Medulla oblongata (tissue), 1 donor: Measurements from ENCODE around the gene SLC26A4.
"Not testable (repeated sequence)": the region's sequence is repeated elsewhere in the genome, so short reads cannot be mapped to it uniquely, and the experiment has no call there.

Experiments used
- DNase-seq: peaks from one replicate; pipeline ENCODE4 v3.0.0-alpha.2; 2015; ENCODE audit errors: extremely low spot score

Gene SLC26A4

DNA sequence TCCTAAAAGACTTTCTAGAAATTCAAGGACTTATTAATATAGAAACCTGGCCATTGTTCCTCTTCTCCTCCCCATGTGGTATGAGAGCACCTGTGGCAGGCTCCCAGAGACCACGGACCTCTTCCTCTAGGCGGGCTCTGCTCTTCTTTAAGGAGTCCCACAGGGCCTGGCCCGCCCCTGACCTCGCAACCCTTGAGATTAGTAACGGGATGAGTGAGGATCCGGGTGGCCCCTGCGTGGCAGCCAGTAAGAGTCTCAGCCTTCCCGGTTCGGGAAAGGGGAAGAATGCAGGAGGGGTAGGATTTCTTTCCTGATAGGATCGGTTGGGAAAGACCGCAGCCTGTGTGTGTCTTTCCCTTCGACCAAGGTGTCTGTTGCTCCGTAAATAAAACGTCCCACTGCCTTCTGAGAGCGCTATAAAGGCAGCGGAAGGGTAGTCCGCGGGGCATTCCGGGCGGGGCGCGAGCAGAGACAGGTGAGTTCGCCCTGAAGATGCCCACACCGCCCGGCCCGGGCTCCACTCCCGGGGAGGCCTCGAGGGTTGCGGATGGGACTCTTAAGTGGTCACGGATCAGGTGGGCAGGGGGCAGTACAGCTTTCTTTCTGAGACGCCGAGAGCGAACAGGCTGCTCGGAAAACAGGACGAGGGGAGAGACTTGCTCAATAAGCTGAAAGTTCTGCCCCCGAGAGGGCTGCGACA lies at the start of gene SLC26A4:
Gene SLC26A4, plus strand, starts transcription at position 448 of the 700 bp plus-strand sequence. CDS start 814 bp downstream, outside the sequence.
- no peak for DNase-seq

DNA sequence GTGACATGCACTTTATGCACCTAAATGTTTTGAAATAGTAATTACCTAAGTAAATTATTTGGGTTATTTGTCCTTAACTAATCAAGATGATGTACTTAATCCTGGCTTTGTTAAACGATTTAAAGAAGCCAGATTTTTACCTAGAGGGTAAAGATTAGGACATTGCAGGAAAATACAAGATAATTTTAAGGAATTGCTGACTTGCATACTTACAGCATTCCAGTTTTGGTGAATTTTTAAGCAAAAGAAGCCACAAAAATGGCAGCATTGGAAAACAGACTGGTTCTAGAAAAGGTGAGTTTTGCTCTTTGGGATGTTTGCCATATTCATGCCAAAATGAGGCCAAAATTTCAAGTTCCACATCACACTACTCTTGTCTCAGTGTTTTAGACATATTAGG lies 47.2 kb upstream of the SLC26A4 start:
- no peak for DNase-seq

DNA sequence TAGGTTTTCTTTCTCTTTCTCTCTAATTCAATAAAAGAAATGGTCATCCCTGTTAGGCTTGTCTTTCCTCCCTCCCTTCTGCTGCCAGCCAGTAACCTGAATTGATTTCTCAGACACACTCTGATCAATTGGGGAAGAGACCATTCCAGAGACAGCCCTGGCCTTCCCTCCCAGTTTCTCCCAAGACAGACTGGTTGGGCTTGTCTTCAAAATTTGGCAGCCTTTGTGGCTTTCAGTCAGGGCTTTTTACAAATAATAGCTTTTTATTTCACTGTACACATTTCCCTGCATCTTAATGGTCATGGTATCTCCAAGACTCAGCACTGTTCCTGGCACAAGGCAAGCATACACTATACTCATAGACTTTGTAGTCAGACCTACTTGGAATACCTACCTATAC lies 46.7 kb upstream of the SLC26A4 start:
- DNase-seq, result no peak

DNA sequence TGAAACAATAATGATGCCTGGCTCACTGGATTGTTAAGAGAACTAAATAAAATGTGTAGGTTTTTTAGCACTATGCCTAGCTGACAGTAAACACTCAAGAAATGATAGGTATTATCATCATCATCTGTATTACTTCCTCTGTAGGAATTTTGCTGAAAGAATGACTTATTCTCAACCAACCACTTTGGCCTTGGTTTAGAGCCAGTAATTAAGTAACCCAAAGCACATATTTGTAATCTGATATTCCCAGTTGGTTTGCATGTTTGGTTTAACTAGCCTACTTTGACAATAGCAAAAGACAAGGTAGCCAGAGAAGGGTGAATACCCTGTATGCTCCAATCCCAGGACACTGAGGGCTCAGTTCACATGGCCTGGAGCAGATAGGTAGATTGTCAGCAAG lies 46.2 kb upstream of the SLC26A4 start:
- no peak for DNase-seq

DNA sequence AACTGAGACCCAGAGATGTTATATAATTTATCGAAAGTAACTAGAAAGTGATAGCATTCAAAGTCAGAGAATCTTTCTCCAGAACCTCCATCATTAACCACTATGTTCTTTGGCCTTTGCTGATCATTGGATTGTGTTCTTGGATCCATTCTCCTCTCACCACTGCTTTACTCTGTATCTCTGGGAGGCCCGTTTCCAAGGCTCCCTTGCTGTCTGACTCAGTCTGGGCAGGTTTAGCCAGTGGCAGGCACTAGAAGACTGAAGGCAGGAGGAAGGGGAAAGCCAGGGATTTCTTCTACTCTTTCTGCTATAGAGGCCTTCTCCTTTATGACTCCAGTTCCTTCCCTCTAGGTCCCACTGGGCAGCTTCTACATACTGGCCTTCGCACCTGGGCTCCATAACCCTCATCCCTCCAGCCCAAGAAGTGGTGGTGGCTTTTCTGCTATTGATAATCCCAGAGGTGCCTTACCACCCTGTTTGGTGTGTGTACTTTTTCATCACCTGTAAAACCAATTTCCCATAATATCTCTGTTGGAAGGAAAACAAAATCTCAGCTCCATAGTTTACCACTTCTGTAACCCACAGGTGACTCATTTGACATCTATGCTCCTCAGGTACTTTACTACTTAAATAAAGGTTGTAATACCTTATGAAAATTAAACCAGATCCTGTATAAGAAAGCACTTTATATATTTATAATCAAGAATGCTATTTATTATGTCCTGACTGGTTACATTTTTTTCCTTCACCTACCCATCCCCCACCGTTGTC lies 44.5 kb upstream of the SLC26A4 start:
- DNase-seq, result no peak

DNA sequence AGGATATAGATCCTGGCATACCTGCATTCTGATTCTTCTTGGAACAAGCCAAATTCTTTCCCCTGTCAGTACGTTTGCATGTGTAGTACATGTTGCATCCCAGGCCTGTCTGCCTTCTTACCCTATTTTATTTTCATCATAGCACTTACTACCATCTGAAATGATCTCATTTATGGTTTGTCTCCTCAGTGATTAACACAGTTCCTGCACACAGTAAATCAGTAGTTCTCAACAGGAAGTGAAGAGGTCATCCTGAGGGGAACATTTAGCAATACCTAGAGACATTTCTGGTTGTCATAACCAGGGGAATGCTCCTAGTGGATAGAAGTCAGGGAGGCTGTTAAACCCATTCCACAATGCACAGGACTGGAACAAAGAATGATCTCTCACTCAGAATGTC lies 38.2 kb upstream of the SLC26A4 start:
- DNase-seq, result no peak

DNA sequence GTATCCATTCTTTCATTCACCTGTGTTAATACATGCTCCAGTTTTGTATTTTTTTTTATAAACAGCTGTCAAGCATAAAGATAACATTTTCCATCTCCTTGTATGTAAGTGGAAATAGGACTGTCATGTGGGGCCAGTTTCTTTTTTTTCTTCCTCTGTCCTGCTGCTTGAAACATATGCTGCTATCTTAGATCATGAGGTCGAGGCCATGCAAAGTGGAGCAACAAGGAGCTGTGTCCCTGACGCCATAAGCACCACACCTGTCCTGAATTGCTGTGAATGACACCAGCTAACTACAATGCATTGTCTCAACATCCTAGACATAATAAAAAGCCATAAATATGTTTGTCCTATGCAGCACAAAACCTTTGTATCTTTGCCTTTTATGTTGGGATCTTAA lies 37.7 kb upstream of the SLC26A4 start:
- DNase-seq, result no peak

DNA sequence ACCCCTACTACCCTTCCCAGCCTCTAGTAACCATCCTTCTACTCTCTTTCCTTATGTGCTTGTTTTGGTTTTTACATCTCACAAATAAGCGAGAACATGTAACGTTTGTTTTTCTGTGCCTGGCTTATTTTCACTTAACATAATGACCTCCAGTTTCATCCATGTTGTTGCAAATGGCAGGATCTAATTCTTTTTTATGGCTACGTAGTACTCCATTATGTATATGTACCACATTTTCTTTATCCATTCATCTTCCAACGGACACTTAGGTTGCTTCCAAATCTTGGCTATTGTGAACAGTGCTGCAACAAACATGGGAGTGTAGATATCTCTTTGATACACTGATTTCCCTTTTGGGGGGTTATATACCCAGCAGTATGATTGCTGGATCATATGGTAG lies 33.6 kb upstream of the SLC26A4 start:
- no peak for DNase-seq

DNA sequence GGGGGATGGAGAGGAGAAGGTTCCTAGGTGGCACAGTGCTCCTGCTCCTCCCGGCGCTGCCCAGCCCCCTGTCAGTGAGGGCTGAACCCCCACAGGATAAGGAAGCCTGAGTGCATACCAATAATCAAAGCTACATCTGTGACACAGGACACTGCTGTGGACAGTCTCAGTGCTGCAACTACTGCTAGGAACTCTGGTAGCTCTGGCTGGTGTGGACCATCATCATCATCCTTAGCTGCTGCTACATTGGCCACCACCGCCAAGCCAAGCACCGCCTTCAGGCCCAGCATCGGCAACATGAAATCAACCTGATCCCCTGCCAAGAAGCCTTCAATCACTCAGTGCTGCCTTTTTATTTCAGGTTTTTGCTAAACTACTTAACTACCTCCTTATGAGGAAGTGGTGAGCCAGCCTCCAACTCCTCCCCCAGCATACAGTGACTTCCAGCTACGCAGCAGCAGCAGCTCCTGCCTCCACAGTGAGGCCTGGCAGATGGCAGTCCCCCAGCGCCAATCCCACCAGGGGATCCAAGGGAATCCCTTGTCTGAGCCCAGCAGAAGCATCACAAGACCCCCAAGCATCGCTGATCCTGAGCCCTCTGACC lies 32.1 kb upstream of the SLC26A4 start:
- no peak for DNase-seq

DNA sequence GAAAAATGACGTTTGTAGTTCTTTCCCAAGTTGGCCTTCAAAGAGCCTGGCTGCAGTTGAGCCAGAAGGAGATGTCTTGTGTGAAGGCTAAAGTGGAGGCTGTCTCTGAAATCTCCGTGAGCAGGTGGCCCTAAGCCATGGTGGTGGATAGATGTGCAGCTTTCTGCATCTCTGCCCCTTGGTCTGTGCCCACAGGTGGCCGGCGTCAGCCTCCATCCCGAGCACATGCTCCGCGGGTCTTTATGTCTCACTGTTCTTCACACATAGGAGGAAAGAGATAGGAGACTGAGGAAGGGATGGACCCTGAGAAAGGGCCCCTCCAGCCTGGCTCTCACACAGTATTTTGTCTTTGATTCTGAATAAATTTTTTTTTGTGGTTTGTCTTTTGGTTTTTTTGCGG lies 30.3 kb upstream of the SLC26A4 start:
- DNase-seq, result no peak

DNA sequence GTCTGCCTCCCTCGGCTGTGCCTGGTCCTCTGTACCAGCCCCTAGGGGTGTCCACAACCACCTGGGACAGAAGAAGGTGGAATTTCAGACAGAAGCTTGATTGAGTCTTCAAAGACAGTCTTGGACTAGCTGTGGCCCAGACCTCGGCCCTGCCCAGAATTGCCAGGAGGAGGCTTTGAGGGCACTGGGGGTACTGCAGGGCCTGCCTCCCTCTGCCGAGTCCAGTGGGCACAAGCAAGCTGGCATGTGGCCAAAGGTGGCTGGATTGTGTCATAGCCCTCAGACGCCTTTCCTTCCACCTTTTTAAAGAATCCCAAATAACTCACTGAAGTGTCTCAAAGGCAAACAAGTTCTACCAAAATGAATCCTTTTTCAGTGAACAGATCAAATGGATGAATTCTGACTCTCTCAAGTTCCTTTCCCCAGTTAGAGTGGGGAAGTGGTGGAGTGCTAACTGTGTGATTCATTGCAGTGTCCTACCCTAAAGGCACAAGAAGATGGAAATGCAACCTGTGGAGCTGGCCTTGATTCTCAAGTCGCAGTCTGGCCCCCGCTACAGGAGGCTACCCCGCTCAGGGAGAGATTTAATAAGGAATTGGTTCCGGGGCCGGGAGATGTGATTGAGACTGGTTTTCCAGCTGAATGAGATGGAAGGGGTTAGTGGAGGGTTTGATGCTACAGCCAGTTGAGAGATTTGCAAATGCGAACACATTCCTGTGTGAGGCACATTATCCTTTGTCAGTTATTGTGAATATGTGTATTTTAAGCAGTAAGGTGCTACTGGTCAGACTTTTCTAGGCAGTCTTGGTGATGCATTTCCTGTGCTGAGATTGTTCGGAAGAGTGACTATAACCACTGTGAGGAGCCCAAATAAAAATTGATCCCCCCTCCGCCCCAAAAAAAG lies 28.8 kb upstream of the SLC26A4 start:
- DNase-seq, result no peak

DNA sequence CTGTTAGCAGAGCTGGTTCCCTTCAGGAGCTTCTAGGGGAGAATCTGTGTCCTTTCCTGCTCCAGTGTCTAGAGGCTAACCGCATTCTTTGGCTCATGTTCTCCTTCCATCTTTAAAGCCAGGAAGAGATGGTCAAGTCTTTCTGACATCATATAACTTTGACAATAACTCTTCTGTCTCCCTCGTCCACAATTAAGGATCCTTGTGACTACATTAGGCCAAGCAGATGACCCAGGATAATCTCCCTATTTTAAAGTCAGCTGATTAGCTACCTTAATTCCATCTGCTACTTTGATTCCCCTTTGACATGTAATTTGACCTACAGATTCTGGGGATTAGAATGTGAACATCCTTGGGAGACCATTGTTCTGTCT lies 28.1 kb upstream of the SLC26A4 start:
- DNase-seq, result no peak

DNA sequence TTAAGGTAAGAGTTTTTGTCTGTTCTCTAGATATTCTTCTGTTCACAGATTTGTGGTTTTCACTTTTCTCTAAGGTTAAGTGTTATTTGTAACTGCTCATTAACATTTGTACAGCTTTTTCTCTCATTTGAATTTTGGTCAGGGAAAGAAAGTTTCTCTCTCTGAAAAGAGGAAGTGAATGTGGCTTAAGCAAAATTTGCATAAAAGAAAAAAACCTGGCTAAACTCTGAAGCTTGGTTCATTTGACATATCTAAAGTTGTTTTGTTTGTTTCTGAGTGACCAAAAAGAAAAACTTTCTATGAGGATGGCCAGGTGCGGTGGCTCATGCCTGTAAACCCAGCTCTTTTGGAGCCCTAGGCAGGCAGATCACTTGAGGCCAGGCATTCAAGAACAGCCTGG lies 22.0 kb upstream of the SLC26A4 start:
- peak; percentile 13 for DNase-seq

DNA sequence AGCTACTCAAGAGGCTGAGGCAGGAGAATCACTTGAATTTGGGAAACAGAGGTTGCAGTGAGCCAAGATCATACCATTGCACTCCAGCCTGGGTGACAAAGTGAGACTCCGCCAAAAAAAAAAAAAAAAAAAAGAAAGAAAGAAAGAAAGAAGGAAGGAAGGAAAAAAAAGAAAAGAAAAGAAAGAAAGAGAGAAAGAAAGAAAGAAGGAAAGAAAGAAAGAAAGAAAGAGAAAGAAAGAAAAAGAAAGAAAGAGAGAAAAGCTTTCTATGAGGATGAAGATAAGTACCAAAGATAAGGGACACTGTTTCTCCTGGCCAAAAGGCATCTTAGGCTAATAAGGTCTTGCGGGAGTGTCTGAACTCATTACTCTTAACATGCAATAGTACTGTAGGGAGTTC lies 21.6 kb upstream of the SLC26A4 start:
- not testable (repeated sequence) for DNase-seq

DNA sequence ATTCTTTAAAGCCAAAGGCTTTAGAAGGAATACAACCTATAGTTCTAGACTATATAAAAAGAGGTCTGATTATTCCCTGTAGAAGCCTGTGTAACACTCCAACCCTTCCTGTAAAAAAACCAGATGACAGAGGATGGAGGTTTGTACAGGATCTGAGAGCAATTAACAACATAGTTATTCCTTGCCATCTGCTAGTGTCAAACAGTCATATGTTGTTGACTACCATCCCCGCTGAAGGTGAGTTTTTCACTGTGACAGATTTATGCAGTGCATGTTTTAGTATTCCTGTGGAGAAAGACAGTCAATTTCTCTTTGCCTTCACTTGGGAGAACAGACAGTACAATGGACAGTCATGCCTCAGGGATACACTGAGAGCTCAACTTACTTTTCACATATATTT lies 19.0 kb upstream of the SLC26A4 start:
- no peak for DNase-seq

DNA sequence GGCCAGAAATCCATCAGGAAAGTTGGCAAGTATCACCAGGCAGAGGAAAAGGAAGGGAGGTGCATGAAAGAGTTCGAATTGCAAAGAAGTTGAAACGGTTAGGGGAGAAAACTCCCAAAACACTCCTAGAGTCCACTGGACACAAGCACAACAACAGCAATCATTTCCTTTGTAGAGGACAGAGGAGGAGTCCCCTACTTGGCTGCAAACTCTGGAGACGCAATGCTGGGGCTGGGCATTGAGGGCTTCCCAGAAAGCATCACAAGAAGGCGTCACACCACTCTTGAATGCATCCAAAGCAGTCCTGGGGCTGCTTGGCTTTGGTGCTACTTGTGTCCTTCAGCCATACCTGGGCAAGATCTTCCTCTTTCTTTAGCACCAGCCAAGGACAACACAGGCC lies 18.1 kb upstream of the SLC26A4 start:
- DNase-seq, result no peak

DNA sequence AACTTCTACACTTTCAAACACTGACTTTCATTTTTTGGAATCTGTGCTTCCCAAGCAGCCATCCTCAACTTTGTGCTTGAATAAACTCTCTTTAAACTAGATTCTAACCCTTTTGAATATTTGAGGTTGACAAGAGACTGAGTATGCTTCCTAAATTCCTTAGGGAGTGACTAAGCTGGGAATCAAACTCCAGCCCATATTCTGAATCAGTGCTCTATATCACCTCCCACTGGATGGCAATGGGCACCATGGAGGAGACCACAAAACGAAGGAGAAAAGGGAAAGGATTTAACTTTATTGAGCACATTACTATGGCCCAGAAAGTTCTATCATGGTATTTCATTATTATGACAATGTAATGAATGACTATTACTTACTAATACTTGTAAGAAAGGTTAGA lies 17.2 kb upstream of the SLC26A4 start:
- DNase-seq, result no peak

DNA sequence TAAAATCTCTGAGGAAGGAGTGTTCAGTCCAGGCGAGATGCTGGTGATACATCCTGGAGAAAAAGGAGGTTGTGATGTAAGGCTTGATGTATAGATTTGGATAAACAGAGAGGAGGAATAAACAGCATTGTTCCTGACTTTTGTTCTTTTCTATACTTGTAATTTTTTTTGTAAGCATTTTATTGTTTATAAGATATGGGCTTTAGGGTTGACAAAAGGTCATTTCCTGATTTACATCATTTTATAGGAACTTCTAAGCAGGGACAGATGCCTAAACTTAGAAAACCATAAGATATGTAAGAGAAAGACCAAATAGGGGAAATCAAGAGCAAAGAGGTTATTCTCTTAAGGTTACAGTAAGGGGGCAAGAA lies 16.7 kb upstream of the SLC26A4 start:
- no peak for DNase-seq

DNA sequence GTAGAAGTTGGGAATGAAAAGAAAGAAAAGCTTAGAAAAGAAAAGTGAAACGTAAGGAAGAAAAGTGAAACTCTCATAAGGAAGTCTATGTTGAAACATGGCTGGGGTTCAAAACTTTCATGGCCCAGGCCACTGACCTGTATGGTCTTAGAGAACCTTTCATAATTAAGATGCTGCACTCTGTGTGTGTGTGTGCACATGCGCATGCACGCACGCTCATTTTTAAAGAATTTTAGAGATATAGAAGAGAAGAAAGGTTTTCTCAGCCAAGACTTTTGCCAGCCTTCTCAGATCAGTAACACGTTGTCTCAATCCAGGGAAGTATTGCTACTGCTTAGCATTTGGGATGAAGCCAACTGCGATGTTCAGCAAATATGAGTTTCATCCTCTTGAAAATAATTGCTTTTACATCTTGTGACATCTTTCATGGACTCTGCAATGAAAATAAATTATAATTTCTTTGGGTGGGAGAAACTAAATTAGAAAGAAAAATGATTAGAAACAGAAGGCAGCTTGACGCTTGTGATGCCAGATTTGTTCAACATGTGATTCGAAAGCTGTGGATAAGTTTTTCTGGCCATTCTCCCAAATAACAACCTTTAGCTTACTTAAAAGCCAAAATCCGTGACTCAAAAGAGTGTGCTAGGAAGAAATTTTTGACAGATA lies 16.2 kb upstream of the SLC26A4 start:
- DNase-seq, result no peak

DNA sequence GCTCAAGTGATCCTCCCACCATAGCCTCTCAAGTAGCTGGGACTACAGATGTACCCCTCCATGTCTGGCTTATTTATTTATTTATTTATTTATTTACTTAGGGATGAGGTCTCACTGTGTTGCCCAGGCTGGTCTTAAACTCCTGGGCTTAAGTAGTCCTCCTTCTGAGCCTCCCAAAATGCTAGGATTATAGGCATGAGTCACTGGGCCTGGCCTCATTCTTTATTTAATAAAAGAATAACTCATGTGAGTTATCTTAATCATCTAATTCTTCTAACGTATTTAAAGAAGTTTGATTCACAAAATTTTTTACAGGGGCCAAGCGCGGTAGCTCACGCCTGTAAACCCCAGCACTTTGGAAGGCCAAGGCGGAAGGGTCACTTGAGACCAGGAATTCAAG lies 8.0 kb upstream of the SLC26A4 start:
- no peak for DNase-seq

DNA sequence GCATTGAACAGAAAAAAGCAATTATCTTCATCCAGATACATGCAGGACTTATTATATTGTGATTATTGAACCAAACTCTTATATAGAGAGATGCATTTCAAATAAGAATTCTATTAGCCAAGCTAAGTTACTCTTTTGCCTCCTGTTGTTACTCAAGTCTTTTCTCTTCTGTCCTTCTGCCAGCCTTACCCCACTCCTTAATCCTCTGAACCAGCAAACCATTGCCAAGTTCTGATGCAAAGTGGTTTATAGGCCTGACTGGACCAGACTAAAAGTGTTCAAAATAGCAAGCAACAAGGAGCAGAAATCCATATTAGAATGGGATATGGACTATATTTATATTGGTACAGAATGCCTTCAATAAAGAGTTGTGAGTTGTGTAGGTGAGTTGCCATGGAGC lies 2.2 kb upstream of the SLC26A4 start:
- no peak for DNase-seq

DNA sequence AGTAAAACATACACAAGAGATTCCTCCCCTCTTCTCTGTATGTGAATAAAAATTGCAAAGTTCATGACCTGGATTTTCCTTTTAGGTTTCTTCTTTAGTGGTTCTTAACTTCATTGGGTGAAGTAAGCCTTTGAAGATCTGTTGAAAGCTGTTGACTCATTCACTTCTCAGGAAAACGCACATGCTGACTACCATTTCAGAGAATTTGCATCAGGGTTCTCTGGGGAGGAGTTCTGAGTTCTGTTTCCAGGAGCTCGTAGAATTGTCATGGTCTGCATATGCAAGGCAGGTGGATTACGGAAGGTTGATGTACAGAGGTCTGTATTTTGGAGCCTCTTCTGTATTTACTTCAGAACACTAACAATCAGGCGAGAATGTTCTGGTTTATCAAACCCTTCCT lies 962 bp upstream of the SLC26A4 start:
- no peak for DNase-seq
